Right lobe of liver (tissue), 4 donors: Measurements from ENCODE around the gene CCT6B.

Experiments
- CTCF ChIP-seq, 4 donors: fragments of 200-600 bp in 3 of 4; fragments of 450-650 bp in 1 of 4; IDR thresholded peaks; one replicate each; pipeline versions ENCODE4 v1.5.1 to v1.8.0; 2016 to 2022; ENCODE audit warnings: antibody characterized with exemption in 4 of 4, mild to moderate bottlenecking in 2 of 4
- POLR2A ChIP-seq: fragments of 450-650 bp; IDR thresholded peaks from one replicate; pipeline ENCODE4 v1.6.1; 2017; ENCODE audit warnings: antibody characterized with exemption, mild to moderate bottlenecking
- donor health status: DM: no; HTN: no; CAD: no.
- donor health status: DM: no; HTN: no; CAD: no.
- donor health status: DM: no; HTN: yes; CAD: no.

GRCh38 chr17:34879146-34879545 is 82.1 kb downstream of the CCT6B start:
- TF ChIP-seq CTCF (IDR thresholded peaks at IDR 0.05): no peak
- TF ChIP-seq POLR2A: no peak
